Measurements from ENCODE around the gene ARHGEF6.
"Not testable (repeated sequence)": the region's sequence is repeated elsewhere in the genome, so short reads cannot be mapped to it uniquely, and the experiment has no call there.

ARHGEF6 gene

GRCh38 chrX:136781180-136781797 is 557 bp upstream of the ARHGEF6 start:
- DNase-seq: no peak

- DNase-seq: no peak
Observed at GRCh38 chrX:136780241-136780640, 491 bp downstream of the ARHGEF6 start.

DNA sequence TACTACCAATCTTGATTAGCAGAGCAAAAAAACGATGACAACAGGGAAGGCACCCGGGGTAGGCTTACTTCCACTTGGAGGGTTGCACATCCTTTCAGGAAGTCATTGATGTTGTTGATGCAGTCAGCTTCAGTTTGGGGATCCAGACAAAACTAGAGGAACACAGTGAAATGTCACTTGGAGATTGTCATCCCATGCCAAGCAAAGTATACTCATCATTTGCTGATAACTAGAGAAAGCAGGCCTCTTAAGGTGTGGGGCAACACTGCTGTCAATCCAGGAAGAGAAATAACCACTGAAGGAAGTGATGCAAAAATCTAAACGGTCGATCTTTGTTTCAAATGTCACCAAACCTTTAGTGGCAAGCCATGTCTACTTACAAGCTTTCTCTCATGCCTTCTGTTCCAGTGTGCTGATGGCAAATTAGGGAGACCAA is 1.4 kb downstream of the ARHGEF6 start:
- DNase-seq: no peak

- no peak for DNase-seq
Observed at GRCh38 chrX:136778916-136779315, 1.8 kb downstream of the ARHGEF6 start.

GRCh38 chrX:136778020-136778419 is 2.7 kb downstream of the ARHGEF6 start:
- no peak for DNase-seq

GRCh38 chrX:136773648-136774047 is 7.1 kb downstream of the ARHGEF6 start:
- no peak for DNase-seq

GRCh38 chrX:136771869-136772268 is 8.9 kb downstream of the ARHGEF6 start:
- DNase-seq: not testable (repeated sequence)

DNA sequence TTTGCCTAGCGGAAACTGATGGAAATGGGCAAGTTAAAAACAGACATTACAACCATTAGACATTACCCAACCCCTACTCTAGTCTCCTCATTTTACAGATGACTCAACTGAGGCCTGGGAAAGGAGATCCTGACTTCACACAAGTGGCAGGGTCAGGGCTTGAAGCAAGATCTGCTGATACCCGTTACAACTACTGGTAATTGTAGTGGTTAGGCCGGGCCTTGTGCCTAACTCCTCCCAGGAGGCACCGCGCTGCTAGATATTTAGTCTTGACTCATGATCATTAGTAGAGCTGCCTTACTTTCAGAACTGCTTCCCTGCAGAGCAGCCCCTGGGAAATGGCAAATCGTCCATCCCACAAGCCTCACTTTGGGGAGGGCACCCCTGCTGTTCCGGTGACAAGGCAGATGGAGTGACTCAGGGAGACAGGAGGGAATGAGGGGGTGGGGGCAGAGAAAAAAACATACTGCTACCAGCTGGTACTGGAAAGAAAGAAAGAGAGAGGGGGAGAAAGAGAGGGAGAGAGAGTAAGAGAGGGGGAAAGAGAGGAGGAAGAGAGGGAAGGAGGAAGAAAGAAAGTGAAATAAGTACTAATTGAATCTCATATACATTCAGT is 12.2 kb downstream of the ARHGEF6 start:
- DNase-seq: no peak

- no peak for DNase-seq
Observed at GRCh38 chrX:136767104-136767941, 13.4 kb downstream of the ARHGEF6 start.

GRCh38 chrX:136766785-136767103 is 14.0 kb downstream of the ARHGEF6 start:
- DNase-seq: no peak

- no peak for DNase-seq
Observed at GRCh38 chrX:136765821-136766356, 14.8 kb downstream of the ARHGEF6 start.

GRCh38 chrX:136764206-136764605 is 16.5 kb downstream of the ARHGEF6 start:
- DNase-seq: no peak

- DNase-seq: no peak
Observed at GRCh38 chrX:136762820-136763452, 17.8 kb downstream of the ARHGEF6 start.

- no peak for DNase-seq
Observed at GRCh38 chrX:136761421-136761820, 19.3 kb downstream of the ARHGEF6 start.

GRCh38 chrX:136759968-136760367 is 20.8 kb downstream of the ARHGEF6 start:
- no peak for DNase-seq

DNA sequence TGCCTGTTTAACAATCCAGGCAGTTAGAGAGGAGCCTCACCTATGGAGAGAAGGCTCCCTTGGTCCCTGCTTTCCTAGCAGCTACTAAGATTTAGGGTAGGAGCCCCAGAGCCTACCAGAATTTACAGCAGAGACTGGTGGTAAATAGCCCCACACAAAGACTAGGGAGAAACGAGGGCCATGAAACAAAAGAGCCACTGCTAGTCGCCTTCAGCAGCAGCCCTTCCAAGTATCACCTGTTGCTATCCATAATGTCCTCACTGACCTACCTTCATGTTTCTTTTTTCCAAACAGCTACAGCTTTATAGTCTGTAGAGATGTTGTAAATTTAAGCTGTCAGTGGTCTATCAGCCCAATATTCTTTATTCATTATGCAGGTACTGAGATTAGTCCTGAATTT is 25.3 kb downstream of the ARHGEF6 start:
- no peak for DNase-seq

DNA sequence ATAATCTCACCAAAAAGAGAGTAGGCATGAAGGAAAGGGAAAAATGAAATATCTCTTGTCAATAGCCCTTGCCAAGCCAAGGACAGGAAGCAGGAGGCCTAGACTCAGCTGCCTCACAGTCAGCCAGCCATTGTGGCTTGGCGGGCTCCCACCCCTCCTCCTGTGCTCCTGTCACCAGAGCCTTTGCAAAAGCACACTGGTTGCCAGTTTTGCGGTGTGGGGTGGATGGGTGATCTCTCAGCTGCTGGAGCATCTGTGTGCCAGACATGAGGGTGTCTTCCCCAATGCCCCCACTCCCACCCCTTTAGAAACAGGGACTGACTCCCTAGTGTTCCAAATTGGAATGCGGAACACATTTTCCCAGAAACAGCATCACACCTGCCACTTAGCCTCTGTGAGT is 26.1 kb downstream of the ARHGEF6 start:
- no peak for DNase-seq

DNA sequence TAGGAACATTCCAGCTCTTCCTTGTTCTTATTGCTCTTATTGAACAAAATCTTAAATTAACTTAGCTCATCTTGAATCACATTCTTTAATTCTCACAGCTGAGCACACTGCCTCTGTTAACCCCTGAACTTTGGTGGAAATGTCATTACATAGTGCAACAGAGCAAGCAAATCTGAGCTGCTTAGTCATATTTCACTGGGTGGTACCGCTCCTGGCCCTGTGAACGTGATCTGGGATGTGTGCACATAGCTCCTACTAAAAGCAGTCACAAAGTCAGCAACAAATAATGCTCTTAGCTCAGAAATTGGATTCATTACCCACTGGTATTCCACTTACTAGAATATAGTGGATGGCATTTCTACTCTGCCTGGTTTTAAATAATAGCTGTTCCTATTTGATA is 27.9 kb downstream of the ARHGEF6 start:
- no peak for DNase-seq

DNA sequence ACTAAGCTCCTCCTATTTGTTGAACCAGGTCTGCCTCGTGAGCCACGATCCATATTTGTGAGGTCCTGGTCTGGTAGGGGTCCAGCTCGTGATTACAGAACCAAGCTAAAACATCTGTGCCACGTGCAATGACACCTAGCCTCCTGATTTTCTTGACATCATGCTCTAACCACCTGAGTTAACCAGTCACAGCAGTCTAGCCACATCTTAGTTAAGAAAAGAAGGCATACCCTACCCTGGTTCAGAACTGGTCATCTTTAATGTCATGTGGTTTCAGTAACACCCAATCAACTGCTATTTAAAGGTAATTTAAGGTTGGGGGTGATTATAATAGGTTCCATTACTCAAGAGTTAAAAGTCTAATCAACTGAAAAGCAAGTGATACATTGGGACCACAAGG is 28.4 kb downstream of the ARHGEF6 start:
- DNase-seq: no peak

DNA sequence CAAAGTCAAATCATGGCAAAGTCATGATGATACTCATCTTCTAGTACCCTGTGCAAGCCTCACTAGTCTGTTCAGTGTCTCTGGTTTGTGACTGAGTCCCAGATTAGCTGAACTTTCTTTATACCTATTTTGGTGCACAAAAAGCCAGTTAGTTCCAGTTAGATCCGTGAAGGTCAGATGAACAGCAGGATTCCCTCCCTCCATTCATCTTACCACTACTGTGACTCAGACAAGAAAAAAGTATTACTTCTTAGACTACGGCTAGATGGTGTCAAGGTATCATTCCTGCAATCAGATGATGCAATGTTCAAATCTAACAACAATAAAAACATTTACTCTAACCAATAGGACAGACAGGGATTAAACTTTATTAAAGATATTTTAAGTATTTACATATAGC is 30.4 kb downstream of the ARHGEF6 start:
- no peak for DNase-seq

DNA sequence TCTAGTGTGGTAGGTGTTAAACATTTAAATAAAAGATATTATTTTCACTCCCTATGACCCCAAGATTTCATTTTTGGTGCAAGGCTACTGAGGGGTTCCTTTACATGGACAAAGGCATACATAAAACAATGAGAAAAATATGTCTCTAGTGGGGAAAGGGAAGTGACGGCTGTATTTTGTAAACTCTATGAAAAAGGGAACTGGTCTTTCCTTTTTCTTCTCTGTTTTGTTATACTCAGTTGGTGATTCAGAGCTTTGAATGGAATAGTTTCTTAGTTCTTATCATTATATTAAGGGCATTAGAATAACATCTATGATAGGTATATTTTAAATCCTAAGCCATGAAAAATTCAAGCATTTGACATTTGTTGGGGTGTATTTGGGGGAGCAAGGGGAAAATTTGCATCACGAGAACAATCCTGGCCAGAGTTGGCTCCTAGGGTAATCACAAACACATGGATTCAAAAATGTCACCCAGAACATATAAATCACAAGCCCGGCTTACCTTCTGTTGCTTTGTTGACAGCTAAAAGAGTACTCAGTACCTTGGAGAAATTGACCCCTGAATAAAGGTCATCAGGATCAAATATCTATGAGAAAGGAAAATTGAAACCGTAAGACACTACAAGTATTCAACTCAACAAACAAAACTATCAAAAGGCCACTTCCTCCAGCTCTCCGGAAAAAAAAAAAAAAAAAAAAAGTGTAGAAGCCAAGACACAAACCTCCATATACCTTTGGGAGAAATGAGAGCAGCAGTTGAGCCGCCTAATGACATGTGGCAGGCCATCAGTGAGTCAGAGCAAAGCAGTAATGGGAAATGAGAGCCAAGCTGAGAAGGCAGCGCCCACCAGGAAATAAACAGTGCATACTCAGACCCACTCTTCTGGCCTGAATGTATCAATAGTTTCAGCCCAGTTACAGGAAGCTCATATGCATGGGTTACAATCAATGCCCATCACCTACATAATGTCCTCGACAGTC is 33.4 kb downstream of the ARHGEF6 start:
- DNase-seq: no peak
